Hepatocyte (in vitro differentiated cells): Measurements from ENCODE around the gene PRDM12.

ENCODE experiments used
- CTCF ChIP-seq: fragments of 200-600 bp; sonication (generic); IDR thresholded peaks from 2 replicates; pipeline ENCODE4 v1.5.1; 2016; ENCODE audit warnings: antibody characterized with exemption, mild to moderate bottlenecking; ENCODE audit not compliant: poor library complexity
- EZH2 ChIP-seq: fragments of 200-600 bp; sonication (generic); IDR thresholded peaks from 2 replicates; pipeline ENCODE4 v1.6.1; 2016; ENCODE audit warnings: antibody characterized with exemption, mild to moderate bottlenecking, borderline replicate concordance
- EZH2phosphoT487 ChIP-seq: fragments of 200-600 bp; sonication (generic); IDR thresholded peaks from one replicate; pipeline ENCODE4 v1.6.1; 2018; ENCODE audit warnings: antibody characterized with exemption, mild to moderate bottlenecking, low read depth, moderate library complexity; ENCODE audit not compliant: unreplicated experiment, severe bottlenecking

DNA sequence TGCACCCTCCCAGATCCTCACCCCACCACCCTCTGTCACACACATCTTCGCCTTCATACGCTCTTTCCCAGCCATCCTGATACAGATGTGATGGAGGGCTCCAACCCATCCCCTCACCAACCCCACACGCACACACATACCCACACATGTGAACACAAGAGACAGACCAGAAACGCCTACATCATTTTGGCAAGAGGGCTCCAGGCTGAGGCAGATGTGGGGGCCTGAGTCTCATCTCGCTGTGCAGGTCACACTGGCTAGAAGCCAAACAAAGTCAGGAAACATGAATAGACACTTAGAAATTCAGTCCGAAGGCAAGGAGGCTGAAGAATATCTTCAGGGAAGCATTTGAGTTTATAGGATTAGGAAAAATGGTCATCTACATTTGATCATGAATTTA lies 6.2 kb downstream of the PRDM12 start:
- TF ChIP-seq EZH2 (no peak), CTCF (no peak), EZH2phosphoT487 (no peak)
